Measurements from ENCODE around the gene TRPC3.
"Not testable (repeated sequence)": the region's sequence is repeated elsewhere in the genome, so short reads cannot be mapped to it uniquely, and the experiment has no call there.

Gene TRPC3

GRCh38 chr4:121932212-121932974, 19.5 kb downstream of the TRPC3 start:
- TF ChIP-seq ZNF274 (IDR thresholded peaks at IDR 0.05; ENCODE audit: low read depth, low read length), result no peak
- H3K4me3 ChIP-seq (ENCODE audit: low read length), result no peak overlapping the region

GRCh38 chr4:121930304-121930703, 21.6 kb downstream of the TRPC3 start:
- no peak for TF ChIP-seq ZNF274 (IDR thresholded peaks at IDR 0.05; ENCODE audit: low read depth, low read length)
- no peak overlapping the region for H3K4me3 ChIP-seq (ENCODE audit: low read length)

DNA sequence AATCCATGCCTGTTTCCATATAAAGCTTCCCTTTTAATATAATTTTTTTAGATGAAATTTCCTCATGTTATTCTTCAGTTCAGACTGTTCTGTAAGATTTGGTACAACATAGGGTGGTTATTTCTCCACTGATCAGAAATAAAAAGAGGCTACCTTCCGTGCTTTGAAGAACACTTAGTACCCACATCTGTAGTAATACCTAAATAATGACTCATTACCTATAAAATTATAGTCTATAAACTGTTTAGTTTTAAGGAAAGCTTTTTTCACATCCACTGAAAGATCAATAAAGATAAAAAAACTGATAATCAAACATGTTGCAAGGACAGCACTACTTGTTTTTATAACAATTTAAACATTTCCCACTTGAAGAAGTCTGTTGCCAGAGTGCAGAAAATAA, 23.9 kb downstream of the TRPC3 start:
- TF ChIP-seq ZNF274 (IDR thresholded peaks at IDR 0.05; ENCODE audit: low read depth, low read length), result no peak
- H3K4me3 ChIP-seq (ENCODE audit: low read length), result no peak overlapping the region

DNA sequence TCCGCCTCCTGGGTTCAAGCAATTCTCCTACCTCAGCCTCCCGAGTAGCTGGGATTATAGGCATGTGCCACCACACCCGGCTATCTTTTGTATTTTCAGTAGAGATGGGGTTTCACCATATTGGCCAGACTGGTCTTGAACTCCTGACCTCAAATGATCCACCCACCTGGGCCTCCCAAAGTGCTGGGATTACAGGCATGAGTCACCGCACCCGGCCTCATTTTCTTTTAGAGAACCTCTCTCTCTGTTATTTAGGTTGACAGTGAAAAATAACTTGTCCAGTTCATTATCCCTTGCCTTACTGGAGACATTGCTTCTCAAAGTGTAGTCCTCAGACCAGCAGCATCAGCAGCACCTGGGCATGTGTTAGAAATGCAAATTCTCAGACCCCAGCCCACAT, 25.4 kb downstream of the TRPC3 start:
- not testable (repeated sequence) for H3K4me3 ChIP-seq (ENCODE audit: low read length)

DNA sequence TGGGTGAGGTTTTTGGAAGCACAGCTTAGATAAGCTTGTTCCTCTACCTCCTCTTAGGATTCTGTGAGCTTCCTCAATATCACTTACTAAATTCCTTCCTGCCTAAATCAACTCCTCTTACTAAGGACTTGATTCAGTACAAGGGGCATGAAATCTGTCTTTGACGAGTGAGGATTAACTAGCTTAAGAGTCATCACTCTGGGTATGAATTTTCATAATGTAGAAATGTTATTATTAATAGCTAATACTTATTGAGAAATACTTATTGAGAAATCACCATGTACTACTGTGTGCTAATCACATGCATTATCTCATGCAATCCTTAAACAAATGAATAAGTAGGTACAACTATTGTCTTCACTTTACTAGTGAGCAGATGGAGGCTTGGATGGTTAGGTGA, 28.6 kb downstream of the TRPC3 start:
- TF ChIP-seq ZNF274 (IDR thresholded peaks at IDR 0.05; ENCODE audit: low read depth, low read length), result no peak

DNA sequence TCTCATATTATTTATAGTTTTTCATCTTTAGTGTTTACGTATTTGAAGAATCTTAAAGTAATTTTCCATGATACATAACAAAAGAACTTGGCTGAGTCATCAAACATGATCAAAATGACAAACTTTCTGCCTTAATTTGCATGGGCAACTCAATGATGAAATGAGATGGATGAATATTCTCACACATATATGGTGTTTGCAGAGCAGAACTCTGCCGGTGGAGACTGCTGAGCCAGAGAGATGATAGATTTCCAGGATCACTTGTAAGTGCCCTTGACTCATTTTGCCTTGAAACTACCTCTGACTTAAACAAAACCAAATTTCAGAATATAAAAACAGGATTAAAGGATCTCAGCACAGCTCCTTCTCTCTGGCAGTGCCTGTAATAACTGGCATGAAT, 38.2 kb downstream of the TRPC3 start:
- no peak overlapping the region for H3K4me3 ChIP-seq (ENCODE audit: low read length)
- no peak for TF ChIP-seq ZNF274 (IDR thresholded peaks at IDR 0.05; ENCODE audit: low read depth, low read length)

More for the DNA sequence above, 28.6 kb downstream of the TRPC3 start:
- H3K4me3 ChIP-seq (ENCODE audit: low read length), result no peak overlapping the region

- TF ChIP-seq ZNF274 (IDR thresholded peaks at IDR 0.05; ENCODE audit: low read depth, low read length), result no peak
- no peak overlapping the region for H3K4me3 ChIP-seq (ENCODE audit: low read length)
These were observed 43.5 kb downstream of the TRPC3 start for GRCh38 chr4:121908346-121908745.

DNA sequence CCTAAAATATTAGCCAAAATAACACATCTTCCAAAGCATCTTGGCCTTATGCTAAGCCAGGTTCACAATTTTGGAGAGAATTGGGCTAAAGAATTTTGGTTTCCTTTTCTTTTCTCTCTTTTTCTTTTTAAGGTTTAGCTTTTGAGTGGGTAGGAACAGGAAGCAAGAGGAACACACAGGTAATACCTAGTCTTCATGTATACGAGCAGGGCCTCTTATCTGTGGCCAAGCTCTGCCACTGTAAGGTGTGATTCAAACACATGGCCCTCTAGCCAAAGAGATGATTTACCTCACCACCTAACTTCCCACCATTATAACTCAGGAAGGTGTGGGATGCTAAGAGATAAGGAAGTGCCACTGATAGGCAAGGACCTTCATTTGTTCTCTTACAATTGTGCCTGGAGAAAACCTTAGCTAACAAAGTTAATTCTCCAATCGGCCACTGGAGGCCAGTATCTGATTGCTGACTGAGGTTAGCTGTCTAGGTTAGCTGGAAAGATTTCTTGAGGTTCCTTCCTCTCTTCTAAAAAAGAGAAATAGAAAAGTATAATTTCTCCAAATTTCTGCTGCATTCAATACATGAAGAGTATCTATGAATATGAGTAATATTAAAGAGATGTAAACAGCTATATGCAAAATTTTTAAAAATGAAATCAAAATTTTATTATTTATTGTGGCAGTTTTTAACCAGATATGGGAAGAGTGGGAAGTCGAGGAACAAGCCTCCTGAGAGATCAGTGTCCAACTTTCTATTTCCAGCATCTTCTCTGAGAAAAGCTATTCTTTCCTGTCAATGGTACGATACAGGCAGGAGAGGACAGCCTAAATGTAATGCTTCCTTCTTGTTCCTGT, 51.5 kb downstream of the TRPC3 start:
- TF ChIP-seq ZNF274 (IDR thresholded peaks at IDR 0.05; ENCODE audit: low read depth, low read length), result no peak
- H3K4me3 ChIP-seq (ENCODE audit: low read length), result no peak overlapping the region

GRCh38 chr4:121898150-121898549, 53.7 kb downstream of the TRPC3 start:
- no peak overlapping the region for H3K4me3 ChIP-seq (ENCODE audit: low read length)
- no peak for TF ChIP-seq ZNF274 (IDR thresholded peaks at IDR 0.05; ENCODE audit: low read depth, low read length)

DNA sequence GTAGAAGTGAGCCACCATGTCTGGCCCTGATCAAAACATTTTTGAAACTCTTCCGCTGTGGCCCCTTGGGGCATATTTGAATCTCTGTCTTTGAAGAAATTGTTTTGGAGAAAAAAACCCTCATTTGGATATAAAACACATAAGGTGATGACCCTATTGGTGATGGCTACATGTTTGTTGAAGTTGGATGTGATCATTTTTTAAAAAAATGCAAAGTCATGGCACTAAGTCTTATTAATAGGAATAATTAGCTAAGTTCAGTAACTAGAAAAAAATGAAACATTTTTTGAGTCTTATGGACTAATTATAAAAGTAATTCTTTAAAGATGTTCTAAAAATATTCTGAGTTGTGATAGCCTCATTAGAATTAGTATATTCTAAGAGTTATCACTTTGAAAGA, 63.7 kb downstream of the TRPC3 start:
- no peak for TF ChIP-seq ZNF274 (IDR thresholded peaks at IDR 0.05; ENCODE audit: low read depth, low read length)
- H3K4me3 ChIP-seq (ENCODE audit: low read length), result no peak overlapping the region

GRCh38 chr4:121885115-121885514, 66.7 kb downstream of the TRPC3 start:
- TF ChIP-seq ZNF274 (IDR thresholded peaks at IDR 0.05; ENCODE audit: low read depth, low read length), result no peak
- no peak overlapping the region for H3K4me3 ChIP-seq (ENCODE audit: low read length)

DNA sequence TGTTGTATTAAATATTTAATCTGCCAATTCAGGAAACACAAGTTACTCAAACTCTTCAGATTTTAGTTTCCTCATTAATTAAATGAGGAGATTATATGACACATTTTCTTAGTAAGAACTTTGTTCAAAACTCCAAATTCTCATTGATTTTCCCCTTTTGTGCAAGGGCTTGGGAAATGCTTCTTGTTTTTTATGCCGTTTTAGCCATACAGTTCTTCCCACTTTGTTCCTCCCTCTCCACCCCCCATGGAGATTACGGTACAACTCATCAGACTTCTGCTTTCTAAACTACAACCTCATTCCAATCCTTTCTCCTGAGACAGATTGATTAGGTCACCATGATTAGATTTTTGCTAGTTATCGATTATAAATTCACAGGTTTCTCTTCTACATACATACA, 70.7 kb downstream of the TRPC3 start:
- no peak for TF ChIP-seq ZNF274 (IDR thresholded peaks at IDR 0.05; ENCODE audit: low read depth, low read length)

DNA sequence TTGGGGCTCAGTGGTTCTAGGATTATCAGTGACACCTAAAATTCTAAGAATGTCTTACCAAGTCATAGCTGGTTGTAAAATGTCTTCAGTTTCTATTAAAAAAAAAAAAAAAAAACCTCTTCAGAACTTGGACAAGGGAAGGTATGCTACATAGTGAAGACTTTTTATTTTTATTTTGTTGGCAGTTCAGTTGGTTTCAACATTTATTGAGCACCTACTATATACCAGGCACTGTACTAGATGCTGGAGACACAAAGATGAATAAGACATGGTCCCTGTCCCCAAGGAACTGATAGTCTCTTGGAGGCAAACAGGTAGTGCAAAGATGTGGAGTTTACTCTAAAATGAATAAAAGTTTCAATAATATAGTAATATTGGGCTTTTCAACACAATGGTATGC, 72.7 kb downstream of the TRPC3 start:
- H3K4me3 ChIP-seq (ENCODE audit: low read length), result no peak overlapping the region
- no peak for TF ChIP-seq ZNF274 (IDR thresholded peaks at IDR 0.05; ENCODE audit: low read depth, low read length)

More for the DNA sequence above, 70.7 kb downstream of the TRPC3 start:
- no peak overlapping the region for H3K4me3 ChIP-seq (ENCODE audit: low read length)

DNA sequence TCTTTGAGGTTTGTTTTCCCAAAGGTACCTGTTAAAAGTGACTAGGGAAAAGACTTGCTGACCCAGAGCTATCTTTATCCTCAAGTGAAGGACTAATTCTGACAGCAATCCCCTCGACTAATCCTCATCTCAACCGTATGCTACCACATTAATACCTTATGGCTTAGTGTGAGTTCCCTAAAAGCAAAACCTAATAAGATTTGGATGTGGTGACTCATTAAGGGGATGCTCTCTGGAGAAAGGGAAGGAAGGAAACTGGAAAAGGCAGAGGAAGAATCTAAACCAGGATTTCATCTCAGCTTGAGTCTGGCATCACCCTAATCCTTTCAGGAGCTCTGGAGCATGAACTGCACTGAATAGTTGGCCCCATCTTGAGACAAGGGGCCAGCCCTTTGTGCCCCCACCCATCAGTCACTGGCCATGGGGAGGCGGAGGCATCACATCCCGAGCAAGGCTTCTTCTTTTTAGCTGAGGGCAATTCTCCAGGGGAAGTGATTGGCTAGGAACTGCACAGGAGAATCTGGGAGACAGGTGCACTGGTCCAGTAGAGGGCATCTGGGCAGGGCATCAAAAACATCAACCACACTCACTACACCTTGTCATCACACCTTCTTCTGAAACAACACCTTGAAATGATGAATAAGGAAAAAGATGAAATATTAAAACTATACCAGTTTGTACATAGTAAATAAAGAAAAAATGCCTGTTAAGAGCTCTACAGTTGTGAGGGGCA, 74.7 kb downstream of the TRPC3 start:
- TF ChIP-seq ZNF274 (IDR thresholded peaks at IDR 0.05; ENCODE audit: low read depth, low read length), result no peak

More for the DNA sequence above, 74.7 kb downstream of the TRPC3 start:
- no peak overlapping the region for H3K4me3 ChIP-seq (ENCODE audit: low read length)

All from GM08714 (cell line).